ENCODE results near the gene NR2C2AP.
A peak's percentile ranks its signal among the peaks of the same experiment; 100 is the strongest.

The NR2C2AP gene

GRCh38 chr19:19193926-19194325 lies 9.3 kb downstream of the NR2C2AP start:
- TF ChIP-seq CTCF (IDR thresholded peaks at IDR 0.05; ENCODE audit: low read depth, low read length) = no peak
- H3K4me3 ChIP-seq (ENCODE audit: low read depth, low read length) = peak overlapping the region; percentile 99; the same call in 1 of the 2 replicates

GRCh38 chr19:19192910-19193423 lies 10.2 kb downstream of the NR2C2AP start:
- TF ChIP-seq CTCF (IDR thresholded peaks at IDR 0.05; ENCODE audit: low read depth, low read length) = no peak
- peak overlapping the region; percentile 99 for H3K4me3 ChIP-seq (ENCODE audit: low read depth, low read length)

- no peak for TF ChIP-seq CTCF (IDR thresholded peaks at IDR 0.05; ENCODE audit: low read depth, low read length)
- peak within 1 kb of the TSS; percentile 99 for H3K4me3 ChIP-seq (ENCODE audit: low read depth, low read length)
Measured at GRCh38 chr19:19192078-19192882, 10.9 kb downstream of the NR2C2AP start, which contains the start of the genes BORCS8 and RFXANK. Gene BORCS8, minus strand, starts transcription at chr19:19192152. Its CDS starts 35 bp downstream, at chr19:19192117. Gene RFXANK, plus strand, starts transcription at chr19:19192258. Its CDS starts 1,689 bp downstream, at chr19:19193947.

GRCh38 chr19:19191768-19192077 lies 11.5 kb downstream of the NR2C2AP start:
- TF ChIP-seq CTCF (IDR thresholded peaks at IDR 0.05; ENCODE audit: low read depth, low read length) = no peak
- peak overlapping the region; percentile 99 for H3K4me3 ChIP-seq (ENCODE audit: low read depth, low read length)

GRCh38 chr19:19186742-19187141 lies 16.5 kb downstream of the NR2C2AP start:
- TF ChIP-seq CTCF (IDR thresholded peaks at IDR 0.05; ENCODE audit: low read depth, low read length) = no peak
- no peak overlapping the region for H3K4me3 ChIP-seq (ENCODE audit: low read depth, low read length)

- peak; percentile 66 for TF ChIP-seq CTCF (IDR thresholded peaks at IDR 0.05; ENCODE audit: low read depth, low read length)
- H3K4me3 ChIP-seq (ENCODE audit: low read depth, low read length) = no peak overlapping the region
Measured at GRCh38 chr19:19185853-19186740, 17.1 kb downstream of the NR2C2AP start.

All from WI38 (cell line).